Sciatic nerve (tissue), 2 donors: ENCODE results near the gene CAPN2. TPM values are rescaled to one million over a fixed set of nuclear protein-coding genes. Genes with fewer than 3 reads are reported as not detected.
A peak's percentile ranks its signal among the peaks of the same experiment; 100 is the strongest.
"Not testable (repeated sequence)": the region's sequence is repeated elsewhere in the genome, so short reads cannot be mapped to it uniquely, and the experiment has no call there.

ENCODE experiments used
- ATAC-seq: fragments of 200-7000 bp; cut with Tn5 transposase; one replicate; pipeline ENCODE4 v1.9.1; 2020; ENCODE audit warnings: mild to moderate bottlenecking, moderate library complexity
- DNase-seq: peaks from one replicate; pipeline ENCODE4 v3.0.0-alpha.2; 2020; ENCODE audit warnings: low spot score
- intact Hi-C: fragments of 100-400 bp; cut with DNase I; formaldehyde crosslinking; loops from one replicate; pipeline ENCODE4 v1.14.2; 2022
- total RNA-seq: library from RNA; stranded (reverse); fragmentation: NEBNext Ultra II Directional; extraction: Animal tissue kit (Norgen Biotek cat#: 25700); gene quantifications from one replicate; pipeline ENCODE4 v1.2.1, GENCODE V29; 2021
- donor health status: DM: no; HTN: no; CAD: no.
- donor health status: DM: no; HTN: no; CAD: no.

CAPN2 gene
- total RNA-seq, 1 donor from 2014 or later: 186 TPM

DNA sequence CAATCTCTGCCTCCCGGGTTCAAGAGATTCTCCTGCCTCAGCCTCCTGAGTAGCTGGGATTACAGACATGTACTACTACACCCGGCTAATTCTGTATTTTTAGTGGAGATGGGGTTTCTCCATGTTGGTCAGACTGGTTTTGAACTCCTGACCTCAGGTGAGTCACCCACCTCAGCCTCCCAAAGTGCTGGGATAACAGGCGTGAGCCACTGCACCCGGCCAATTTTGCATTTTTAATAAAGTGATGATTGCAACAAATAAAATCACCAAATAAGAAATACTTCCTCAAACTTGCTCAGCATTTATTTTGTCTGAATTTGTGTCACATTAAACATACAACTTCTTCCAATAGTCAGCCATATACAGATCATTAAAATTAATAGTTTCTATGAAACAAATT, 97.6 kb downstream of the CAPN2 start:
- DNase-seq, intact Hi-C loops, ATAC-seq: not testable (repeated sequence)

DNA sequence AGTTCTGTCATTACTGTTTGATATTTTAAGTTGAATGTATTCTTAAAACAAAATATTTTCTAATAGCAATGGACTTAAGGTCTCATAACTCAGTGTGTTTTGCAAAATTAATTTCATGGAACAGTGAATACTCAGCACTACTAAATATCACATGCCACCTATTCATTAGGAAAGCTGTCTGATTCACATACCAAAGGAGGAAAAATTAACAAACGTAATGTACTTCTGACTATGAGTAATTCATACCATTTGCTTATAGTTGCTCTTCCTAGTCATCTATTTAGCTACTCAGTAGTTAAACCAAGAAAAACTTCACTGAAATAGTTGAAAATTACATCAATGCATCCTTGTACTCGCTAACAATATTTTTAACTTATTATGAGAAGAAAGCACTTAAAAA, 98.2 kb downstream of the CAPN2 start:
- ATAC-seq (no peak), DNase-seq (no peak)
- intact Hi-C loops: no loop called here

DNA sequence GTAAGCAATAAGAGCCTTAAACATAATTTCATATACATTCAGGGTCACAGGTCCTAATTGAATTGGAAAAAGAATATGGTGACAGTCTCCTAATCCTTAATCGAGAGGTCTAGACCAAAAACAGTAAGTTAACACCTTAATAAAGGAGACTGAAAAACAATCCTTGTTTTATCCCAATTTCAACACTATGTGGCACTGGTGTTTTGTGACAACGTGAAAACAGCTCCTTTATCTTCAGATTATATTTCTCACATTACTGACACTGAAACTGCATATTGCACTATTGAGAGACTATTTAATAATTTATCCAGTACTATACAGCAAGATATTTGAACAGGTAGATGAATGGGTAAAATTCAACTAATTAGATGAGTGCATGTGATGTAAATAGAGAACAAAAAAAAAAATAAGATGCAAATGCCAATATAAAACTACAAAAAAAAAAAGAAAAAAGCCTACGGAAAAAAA, 99.3 kb downstream of the CAPN2 start:
- intact Hi-C loops: no loop called here
- peak; percentile 68 for ATAC-seq
- DNase-seq: no peak

DNA sequence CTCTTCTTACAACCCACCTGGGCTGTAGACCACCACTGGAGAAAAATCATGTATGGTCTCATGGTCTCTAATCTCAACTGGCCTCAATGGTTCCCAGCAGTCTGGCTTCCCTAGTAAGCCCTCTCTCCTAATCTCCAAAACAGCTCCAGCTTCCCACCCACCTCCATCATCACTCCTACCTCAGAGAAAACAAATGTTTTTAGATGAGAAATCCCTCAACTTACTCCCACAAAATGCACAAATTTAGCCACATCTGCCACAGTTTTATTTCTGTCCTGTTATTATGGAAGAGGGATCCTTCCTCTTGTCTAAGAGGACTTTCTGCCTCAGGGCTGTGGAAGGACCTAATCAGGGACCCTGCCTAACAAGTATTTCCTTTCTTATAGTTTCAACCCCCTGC, 101.3 kb downstream of the CAPN2 start:
- ATAC-seq (no peak), DNase-seq (no peak)
- intact Hi-C loops: no loop called here

DNA sequence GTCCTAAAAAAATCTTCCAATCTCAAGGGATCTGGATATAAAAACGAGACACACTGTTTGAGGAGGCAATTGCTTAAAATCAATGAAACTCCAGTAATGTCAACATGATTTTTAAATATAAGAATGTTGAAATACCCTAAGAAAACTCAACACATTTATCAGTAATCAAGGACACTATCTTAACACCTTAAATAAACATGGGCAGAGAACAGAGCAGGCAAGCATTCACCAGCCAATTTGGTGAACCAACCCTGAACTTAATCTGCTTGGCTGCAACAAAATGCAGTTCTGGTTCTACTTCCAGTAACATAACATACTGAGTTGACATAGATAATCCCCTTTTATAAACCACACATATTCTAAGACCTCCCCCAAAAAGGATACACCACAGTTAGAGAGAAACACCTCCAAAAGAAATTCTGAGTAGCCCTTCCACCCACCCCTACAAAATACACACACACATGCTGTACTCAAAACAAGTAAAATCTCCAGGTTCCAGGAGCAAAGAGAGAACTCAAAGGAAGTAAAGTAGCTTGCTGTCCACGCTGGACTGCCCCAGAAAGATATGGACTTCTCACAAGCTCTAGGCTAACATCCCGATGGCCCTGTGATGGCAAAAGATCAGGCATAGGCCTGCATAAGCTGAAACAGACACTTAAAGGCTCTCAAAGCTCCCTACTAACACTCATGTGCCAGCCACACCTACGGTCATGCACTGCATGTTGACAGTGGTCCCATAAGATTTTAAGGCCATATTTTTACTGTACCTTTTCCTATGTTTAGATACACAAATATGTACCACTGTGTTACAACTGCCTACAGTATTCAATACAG, 102.9 kb downstream of the CAPN2 start:
- no peak for DNase-seq
- ATAC-seq: no peak
- intact Hi-C loops: no loop called here

DNA sequence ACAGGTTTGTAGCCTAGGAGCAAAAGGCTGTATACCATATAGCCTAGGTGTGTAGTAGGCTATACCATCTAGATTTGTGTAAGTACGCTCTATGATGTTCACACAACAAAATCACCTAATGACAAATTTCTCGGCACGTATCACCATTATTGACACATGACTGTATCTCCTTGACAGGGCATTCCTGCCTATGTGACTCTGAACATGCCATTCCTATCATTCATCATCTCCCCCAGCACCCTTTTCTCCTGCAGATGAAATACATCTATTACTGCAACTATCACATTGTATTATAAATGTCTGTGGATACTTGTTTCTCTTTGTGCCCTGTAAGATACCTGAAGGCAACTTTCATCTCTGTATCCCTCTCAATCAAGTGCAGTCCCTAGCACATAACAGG, 103.5 kb downstream of the CAPN2 start:
- intact Hi-C loops: no loop called here
- ATAC-seq: no peak
- DNase-seq: no peak

DNA sequence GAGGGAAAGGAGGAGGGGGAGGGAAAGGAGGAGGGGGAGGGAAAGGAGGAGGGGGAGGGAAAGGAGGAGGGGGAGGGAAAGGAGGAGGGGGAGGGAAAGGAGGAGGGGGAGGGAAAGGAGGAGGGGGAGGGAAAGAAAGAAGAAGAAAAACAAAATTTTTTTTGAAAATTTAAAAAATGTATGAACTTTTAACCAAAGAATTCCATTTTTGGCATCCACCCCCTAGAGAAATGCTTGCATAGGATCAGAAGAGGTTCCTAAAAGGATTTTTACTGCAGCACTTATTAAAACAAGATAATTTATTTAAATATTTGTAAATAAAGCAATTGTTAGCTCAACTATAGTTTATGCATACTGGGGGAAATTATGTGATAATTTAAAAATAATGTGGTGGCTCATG, 104.9 kb downstream of the CAPN2 start:
- intact Hi-C loops, ATAC-seq, DNase-seq: not testable (repeated sequence)

DNA sequence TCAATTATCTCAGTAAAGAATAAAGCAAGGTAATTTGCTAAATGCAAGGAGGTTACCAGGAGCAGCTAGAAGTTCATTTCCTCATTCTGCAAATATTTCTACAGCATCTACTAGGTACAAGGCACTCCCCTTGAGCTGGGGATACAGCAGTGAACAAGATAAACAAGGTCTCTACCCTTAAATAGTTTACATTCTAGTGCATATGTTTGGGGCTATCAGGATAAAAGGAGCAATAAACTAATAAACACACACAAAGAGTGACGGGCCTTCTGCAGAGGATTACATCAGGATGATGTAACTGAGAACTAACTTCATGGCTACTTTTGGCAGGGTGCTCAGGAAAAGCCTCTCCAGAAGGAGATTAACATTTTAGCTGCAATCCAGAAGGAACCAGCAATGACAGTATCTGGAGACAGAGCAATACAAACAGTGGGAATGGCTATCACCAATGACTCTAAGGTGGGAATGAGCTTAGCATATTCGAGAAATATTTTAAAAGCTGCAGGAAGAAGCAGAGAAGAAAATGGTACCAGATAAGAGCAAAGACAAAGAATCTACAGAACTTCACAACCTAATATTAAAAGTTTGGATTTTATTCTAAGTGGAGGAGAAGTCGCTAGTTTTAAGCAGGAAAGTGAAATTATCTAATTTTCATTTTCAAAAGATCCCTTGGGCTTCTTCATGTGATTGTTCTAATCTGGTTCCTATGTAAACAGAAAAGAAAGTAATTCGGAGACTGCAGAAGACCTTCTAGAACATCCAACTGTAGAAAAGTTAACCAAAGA, 107.6 kb downstream of the CAPN2 start:
- intact Hi-C loops: no loop called here
- DNase-seq (no peak), ATAC-seq (peak; percentile 85)

DNA sequence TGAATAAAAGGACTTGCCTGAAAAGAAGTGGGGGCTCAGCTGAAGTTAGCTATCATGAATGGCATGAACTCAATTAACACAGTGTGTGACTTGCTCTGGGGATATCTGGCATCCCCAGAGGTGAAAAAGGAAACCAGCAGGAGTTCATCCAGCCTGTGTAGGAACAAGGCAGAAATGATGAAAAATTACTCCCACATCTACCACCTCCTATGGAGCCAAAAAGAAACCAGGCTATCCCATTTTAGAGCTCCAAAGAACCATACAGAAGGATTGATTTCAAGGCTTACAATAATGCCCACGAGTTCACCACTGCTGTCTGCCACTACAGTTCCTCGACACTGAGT, 108.1 kb downstream of the CAPN2 start:
- ATAC-seq: peak; percentile 43
- no peak for DNase-seq
- intact Hi-C loops: no loop called here

DNA sequence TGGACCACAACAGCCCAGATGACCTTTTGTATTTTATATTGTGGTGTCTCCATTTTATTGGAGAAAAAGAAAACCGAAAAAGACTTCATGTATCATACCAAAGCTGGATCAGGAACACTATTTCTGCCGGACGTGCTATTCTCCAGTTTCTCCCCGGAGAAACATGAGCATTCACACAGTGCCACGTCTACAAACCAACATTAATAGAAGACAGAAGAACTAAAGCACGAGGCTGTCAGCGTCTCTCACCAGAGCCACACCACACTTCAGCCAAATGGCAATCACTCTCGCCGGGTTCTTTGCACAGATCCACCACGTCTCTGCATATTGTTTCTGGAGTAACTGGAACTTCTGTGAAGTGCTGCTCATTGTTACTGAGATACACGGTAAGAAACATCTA, 108.6 kb downstream of the CAPN2 start:
- DNase-seq: no peak
- intact Hi-C loops: no loop called here
- peak; percentile 69 for ATAC-seq

DNA sequence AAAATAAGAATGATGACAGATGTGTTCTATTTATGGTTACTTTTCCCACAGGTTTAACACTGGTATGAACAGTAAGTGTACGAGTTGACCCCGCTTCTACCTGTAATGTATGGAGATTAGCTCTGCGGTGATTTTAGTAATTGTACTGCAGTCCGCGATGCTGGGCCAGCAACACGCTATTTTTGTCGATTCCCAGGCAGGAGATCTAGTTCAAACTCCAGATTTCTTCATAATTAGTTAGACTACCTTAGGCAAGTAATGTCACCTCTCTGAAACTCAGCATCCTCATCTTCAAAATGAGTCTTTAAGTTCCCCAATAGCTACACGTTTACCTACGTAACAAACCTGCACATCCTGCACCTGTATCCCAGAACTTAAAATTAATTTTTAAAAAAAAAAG, 111.9 kb downstream of the CAPN2 start:
- DNase-seq (no peak), ATAC-seq (no peak)
- intact Hi-C loops: no loop called here

DNA sequence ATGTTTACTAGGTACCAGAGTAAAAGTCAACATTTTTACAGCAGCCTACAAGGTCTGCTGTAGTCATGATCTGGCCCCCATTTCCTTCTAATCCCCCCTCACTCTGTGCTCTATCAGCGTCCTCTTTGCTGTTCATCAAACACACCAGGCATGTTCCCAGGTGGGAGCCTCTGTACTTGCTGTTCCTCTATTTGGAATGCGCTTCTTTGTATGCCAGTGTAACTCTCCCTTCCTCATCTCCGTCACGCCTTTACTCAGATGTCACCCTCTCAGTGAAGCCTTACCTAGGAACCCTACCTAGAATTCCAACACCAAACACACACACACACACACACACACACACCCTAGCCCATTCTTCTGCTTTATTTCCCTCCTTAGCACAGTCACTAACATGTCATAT, 112.4 kb downstream of the CAPN2 start:
- intact Hi-C loops: loop anchor here (5.0 kb wide), 1 partner anchor 58 kb away; no protein-coding TSS in a partner anchor
- ATAC-seq: no peak

More for the DNA sequence above, 112.4 kb downstream of the CAPN2 start:
- DNase-seq: no peak

Other genes with a start within 250 kb of the CAPN2 start
- gene CAPN8, start 46.8 kb upstream of the CAPN2 start, total RNA-seq: not detected
- 44.1 TPM for gene TP53BP2, start 133.4 kb downstream of the CAPN2 start, total RNA-seq